GM18505 (cell line): ENCODE results near the gene JARID2.

ENCODE experiments used
- ATAC-seq: cut with Tn5 transposase; IDR thresholded peaks from one replicate; pipeline ENCODE4 v1.9.1; 2021; ENCODE audit not compliant: unreplicated experiment
- POLR2A ChIP-seq: IDR thresholded peaks from 4 replicates; pipeline ENCODE4 v1.6.1; 2011; ENCODE audit warnings: borderline replicate concordance; ENCODE audit not compliant: insufficient read depth, insufficient read length; ENCODE audit errors: extremely low read depth

Gene JARID2

DNA sequence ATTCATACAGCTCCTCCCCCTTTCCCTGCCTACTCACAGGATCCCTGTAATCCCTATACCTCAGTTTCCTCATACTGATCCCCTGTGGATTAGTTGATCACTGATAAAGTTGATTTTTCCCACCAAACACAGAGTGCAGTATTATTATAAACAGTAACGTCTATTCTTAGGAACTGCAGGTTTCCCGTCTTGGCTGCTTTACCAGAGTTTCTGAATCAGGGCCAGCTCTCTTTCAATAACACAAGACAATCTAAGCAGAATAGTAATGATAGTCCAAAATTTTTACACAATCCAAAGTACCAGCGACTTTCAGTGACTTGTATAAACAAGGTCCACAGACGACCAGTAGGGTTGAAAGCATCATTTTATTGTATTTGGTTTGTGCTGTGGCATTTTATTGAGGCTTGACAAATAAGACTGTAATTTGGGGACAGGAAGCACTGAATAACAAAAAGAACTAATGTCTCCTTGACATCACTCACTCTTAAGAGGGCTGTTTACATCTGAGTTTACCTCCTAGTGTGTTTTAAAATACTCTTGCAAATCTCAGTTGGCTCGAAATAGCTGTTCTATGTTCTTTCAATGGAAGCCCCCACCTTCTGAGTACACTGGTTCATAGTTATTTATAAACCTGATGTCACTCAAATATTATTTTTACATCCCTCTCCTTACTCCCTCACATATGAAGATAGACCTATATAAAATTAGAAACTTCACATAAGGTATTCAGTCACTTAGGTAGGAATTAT, 6.1 kb upstream of the JARID2 start:
- ATAC-seq: no peak
- no peak for TF ChIP-seq POLR2A

DNA sequence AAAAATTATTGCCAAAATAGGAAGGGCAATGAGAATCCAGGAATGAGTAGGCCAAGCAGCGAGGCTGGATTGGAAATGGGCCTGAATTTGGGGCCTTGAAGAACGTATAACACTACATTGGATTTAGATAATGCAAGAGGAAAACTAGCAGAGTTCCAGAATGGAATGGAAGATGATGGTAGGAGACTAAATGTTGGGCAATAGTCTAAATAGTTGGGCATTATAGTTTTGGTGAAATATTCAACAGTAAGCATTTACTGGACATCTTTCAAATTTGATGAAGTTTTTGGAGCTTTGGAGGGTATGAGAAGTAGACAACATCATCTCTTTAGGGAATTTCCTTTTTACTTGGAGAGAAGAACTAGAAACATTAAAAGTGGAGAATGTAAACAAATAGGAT, 3.4 kb upstream of the JARID2 start:
- no peak for ATAC-seq

DNA sequence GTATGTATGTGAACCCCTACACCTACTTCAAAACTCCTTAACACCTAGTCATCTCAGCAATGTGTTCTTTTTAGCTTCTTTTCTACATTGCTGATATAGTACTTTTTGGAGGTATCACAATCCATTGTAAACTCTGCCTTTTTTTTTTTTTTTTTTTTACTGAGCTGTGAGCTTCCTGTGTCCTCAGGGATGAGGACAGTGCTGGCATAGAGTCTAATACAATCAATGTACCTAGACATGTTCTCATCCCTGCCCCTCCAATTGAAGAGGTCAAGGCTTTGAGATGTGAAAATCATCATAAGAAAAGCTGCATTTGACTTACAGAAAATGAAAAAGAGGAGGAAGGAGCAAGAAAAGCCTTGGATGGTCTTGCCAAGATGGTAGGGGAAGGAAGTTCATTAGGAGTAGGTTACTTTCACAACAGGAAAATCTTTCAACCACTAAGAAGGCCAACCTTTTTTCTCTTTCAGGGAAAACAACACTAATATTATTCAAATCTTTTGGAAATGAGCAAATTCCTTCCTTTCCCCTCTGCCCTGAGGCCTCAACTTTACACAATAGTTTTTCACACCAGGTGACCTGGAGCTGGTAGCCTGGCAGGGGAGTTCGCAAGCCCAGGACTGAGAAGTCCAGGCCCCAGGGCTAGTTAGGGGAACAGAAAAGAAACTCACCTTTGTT, 2.8 kb upstream of the JARID2 start:
- TF ChIP-seq POLR2A: no peak
- ATAC-seq: no peak

More for the DNA sequence above, 3.4 kb upstream of the JARID2 start:
- no peak for TF ChIP-seq POLR2A

DNA sequence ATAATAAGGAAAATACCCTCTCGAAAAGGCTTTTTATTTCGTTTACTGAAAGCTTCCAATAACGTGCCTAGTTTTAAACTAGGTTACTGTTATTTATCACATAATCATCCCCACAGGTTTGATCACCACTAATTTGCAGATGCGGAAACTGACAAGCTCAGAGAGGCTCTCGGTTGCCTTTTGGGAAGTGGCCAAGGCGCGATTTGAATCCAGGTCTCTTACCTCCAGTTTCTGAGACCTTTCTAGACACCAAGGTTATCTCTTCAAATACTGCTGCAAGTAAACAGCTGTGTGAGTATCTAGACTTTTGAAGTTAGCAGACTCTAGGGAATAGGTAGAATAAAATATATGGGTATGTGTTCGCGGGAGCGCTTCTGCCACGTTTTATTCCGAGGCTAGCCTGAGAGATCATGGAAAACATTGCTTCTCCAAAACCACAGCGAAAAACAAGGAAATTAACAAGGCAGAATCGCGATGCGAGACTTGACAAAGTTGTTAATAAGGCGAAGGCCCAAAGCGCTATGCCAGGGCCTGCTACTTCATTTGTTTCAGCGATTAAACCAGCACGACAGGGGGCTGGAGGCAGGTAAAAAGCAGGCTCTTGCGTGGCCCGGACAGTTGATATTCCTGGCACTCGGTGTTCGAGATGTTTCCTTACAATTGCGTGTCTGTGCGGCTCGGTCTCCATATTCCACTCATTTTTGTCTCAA, 1.8 kb upstream of the JARID2 start:
- TF ChIP-seq POLR2A: no peak
- ATAC-seq: no peak

DNA sequence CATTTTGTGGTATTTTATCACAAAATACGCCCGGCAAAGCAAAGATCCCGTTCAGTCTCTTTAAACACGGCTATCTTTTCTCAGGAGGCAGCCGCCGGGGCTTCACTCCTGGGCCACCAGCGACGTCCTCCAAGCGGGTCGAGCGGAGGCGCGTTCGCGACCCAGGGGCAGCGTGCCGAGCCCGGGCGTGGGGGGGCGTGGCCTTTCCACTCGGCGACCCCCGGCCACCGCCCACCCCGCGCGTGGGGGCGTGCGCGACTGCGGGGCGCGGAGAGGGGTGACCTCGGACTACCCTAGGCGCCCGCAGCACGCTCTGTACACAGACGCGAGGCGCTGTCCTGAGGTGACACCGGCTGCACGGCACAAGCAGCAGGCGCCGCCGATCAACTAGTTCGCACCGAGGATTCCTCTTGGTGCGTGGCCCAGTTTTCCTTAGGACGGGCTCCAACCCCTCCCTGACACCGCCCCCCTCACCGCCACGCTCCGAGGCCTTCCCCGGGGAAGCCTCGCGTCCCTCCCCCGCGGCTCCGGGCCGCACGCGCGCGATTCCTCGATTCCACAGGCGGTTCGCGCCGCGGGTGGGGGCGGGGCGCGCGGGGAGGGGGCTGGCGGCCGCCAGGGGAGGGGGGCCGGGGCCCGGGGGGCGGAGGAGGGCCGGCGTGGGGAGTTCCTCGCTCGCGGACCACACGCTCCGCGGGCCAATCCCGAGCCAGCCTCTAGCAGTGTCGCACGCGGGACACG, 1.1 kb upstream of the JARID2 start:
- peak; percentile 51 for TF ChIP-seq POLR2A
- ATAC-seq: peak; percentile 27

DNA sequence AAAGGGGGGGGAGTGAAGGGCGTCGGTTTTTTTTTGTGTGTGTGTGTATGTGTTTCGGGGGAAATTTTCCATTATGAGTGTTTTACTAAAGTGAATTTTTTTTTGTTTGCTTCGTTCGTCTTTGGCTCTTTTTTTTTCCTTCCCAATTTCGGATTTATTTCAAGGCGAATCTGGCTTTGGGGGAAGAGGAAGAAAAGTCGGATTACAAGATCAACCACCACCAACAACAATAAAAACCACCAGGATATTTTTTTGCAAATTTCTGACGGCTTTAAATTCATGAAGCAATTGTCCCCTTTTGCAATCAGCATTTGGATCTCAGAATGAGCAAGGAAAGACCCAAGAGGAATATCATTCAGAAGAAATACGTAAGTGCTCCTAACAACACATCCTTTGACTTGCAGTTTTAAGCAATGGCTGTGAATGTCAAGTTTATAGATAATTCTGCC, 372 bp downstream of the JARID2 start:
- no peak for ATAC-seq
- TF ChIP-seq POLR2A: no peak

DNA sequence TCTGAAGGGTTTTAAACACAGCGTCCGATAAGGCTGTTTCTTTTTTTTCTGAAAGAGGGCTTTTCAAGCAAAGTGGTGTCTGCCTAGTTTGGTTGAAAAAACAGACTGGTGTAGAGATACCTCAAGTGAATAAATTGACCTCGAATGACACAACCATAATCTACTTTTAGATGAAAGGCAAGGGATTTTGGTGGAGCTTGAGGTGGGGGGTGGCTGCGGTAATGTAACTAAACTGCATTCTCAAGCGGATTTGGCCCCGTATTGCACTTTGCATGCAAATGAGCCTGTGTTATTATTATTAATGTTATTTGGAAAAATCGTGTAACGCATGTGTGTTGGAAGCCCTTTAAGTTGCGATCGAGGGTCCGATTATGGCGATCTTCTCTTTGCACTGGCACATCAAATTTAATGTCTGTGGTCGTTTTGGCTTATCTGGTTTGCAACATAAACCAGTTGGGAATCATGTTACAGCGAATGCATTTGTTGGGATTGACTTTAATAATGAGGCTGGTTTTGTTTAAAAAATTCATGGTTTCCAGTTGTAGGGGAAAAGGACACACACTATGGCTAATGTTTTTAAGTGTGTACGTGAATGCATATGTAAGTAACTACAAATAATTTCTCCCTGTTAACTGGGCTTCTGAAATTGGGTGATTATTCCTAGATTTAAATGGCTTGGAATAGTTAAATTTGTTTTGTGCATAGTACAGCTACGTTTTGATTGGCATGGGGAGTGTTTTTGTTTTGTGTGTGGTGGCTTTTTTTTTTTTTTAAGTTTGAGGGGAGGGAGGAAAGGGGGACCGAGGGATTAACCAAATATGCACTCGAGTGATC, 1.0 kb downstream of the JARID2 start:
- TF ChIP-seq POLR2A: no peak
- ATAC-seq: no peak

DNA sequence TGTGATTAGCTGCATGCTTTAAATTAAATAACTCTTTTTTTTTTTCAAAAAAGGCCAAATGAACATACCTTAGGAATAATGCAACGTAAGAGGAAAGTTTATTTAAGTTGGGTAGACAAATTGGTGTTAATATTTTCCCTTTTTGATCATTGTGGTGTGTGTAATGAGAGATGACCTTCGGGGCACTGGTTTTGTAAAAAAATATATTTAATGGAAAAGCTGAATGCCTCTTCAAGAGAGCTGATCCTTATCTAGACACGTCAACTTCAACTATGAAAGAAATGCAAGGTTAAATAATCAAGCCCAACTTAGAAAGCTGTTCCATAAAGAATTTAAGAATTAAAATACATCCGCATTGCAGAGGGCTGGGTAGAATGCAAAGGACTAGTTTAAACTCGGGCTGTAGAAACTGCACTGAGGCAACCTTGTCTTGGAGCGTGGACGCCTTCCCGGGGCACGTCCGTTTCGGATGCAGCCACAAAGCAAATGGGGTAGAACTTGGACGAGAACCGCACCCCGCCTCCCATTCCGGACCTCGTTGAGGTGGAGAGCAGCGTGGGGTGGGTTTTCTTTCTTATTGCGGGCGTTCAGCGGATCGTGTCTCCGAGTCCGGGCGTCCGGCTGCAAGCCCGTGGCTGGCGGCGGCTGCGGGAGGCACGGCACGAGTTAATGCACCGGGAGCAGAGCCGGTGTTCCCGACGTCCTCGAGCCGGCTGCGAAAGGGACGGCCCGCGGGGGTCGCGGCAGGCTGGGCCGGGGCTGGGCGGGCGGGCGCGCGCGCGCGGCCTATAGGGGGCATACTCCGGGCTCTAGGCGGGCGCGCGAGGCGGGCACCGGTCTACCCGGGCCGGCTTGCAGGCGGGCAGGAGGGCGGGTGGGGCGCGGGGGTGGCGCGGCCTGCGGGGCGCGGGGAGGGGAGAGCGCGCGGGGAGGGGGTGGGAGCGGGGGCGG, 1.9 kb downstream of the JARID2 start:
- no peak for TF ChIP-seq POLR2A
- peak; percentile 12 for ATAC-seq

DNA sequence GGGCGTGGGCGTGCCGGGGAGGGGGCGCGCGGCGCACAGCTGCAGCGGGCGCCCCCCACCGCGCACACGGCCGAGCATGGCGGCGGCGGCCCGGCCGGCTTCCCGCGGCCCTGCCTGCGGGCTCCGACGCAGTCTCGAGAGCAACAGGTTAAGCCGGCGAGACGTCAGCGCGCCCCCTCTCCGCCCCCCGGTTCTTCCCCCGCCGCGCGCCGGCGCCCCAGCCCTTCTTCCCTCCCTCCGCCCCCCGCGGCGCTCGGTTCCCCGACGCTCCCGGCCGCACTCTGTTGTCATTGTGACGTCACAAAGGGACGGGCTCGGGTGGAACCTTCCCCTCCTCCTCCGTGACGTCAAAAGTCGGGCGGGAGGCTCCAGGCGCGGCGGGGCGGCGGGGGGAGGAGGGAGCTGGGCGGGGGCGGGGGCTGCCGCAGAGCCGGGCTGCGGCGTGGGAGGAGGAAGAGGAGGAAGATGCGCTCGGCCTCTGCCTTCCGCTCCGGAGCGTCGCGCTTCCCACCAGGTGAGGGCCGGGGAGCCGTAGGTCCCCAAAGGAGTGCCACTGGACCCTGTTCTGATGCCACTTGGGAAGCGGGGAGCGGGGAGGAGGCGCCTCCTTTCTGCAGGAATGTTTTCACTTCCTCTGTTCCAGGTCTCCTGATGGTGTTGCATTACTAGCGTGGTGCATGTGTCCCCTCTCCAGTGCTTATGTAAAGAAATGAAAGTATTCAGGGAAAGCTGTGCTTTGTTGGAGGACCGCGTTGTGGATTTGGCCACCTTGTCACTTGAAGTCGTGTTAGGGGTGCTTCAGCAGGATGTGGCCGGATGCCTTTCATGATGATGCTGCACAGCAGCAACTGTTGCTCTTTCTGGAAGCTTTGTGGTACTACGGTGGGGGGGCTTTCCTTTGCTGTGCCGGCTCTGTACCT, 2.8 kb downstream of the JARID2 start:
- peak; percentile 35 for TF ChIP-seq POLR2A
- ATAC-seq: peak; percentile 37

DNA sequence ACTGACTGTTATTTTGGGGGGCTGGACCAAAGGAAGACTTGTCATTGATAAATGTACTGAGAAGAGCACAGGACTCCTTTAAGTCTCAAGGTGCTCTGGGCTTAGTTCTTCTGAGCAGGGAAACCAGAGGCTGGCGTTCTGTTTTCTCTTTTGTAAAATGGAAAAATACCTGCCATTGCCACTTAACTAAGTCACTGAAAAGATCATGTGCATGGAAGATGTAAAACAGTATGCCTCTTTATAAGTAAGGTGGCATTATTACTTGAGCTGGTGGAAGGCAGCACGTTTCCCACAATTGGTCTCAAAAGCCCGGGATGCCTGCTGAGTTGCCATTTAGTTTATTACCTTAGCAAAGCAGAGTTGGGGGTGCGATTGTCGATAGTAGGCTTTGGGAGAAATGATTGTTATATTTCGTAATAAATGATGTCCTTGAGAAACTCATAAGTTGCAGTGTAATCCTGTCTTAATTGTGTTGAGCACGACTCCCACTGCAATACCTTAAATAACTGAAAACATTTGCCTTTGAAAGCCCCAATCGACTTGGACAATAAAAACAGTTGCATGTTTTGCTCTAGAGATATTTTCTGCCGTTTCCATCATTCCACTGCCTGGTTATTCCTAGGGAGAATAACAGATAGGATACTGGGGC, 3.6 kb downstream of the JARID2 start:
- no peak for ATAC-seq
- TF ChIP-seq POLR2A: no peak
